Esophagus squamous epithelium (tissue), 5 donors: ENCODE measurements around the gene FAM171A1. TPM values are rescaled to one million over a fixed set of nuclear protein-coding genes. Genes with fewer than 3 reads are reported as not detected.

Source experiments
- DNase-seq: peaks from one replicate; lab custom pipeline; 2025; lab: John Stamatoyannopoulos, UW
- H3K27ac ChIP-seq, 4 donors: fragments of 200-600 bp; sonication (generic); one replicate each; pipeline ENCODE4 v1.5.1; 2016 to 2019; ENCODE audit warnings: mild to moderate bottlenecking in 1 of 4
- H3K27me3 ChIP-seq, 4 donors: fragments of 200-600 bp; sonication (generic); 1 replicate in 3 of 4; 2 replicates in 1 of 4; pipeline versions ENCODE4 v1.5.1 to v1.6.0; 2017 to 2021; ENCODE audit warnings: antibody characterized with exemption in 1 of 4
- H3K36me3 ChIP-seq, 3 donors: fragments of 200-600 bp; sonication (generic); one replicate each; pipeline ENCODE4 v1.5.1; 2016 to 2019
- H3K4me1 ChIP-seq, 3 donors: fragments of 200-600 bp; sonication (generic); one replicate each; pipeline ENCODE4 v1.5.1; 2017 to 2019
- H3K4me3 ChIP-seq, 4 donors: fragments of 200-600 bp; sonication (generic); 1 replicate in 3 of 4; 2 replicates in 1 of 4; pipeline ENCODE4 v1.5.1; 2016 to 2019; ENCODE audit warnings: mild to moderate bottlenecking in 2 of 4, moderate library complexity in 1 of 4
- H3K9me3 ChIP-seq, 3 donors: fragments of 200-600 bp; sonication (generic); one replicate each; pipeline ENCODE4 v1.5.1; 2016 to 2019
- CTCF ChIP-seq, 6 experiments: fragments of 450-650 bp in 4 of 6; fragments of 200-600 bp in 2 of 6; sonication (generic) in 2 of 6; IDR thresholded peaks; one replicate each; pipeline ENCODE4 v1.5.1; 2016 to 2019; ENCODE audit warnings: antibody characterized with exemption in 6 of 6, mild to moderate bottlenecking in 4 of 6, moderate library complexity in 4 of 6
- POLR2A ChIP-seq, 4 donors: fragments of 450-650 bp; IDR thresholded peaks; one replicate each; pipeline ENCODE4 v1.6.1; 2017; ENCODE audit warnings: antibody characterized with exemption in 4 of 4, mild to moderate bottlenecking in 4 of 4, moderate library complexity in 3 of 4
- WGBS, 2 donors: methylation state at CpG; one replicate each; pipeline ENCODE4 v1.1.5; 2018; 5-methylcytosine and 5-hydroxymethylcytosine counted together
- intact Hi-C: fragments of 100-400 bp; cut with DNase I; formaldehyde crosslinking; loops from one replicate; pipeline ENCODE4 v1.15.0; 2022
- total RNA-seq, 4 donors: library from RNA; depleted of rRNA; stranded (reverse); fragments of >200 nt; gene quantifications; one replicate each; pipeline ENCODE4 v1.1.0, GENCODE V29; 2016
- donor health status: DM: yes; HTN: yes; CAD: no.

FAM171A1 gene
- total RNA-seq, 4 donors from 2014 or later = 3.8 to 10.9 (median 5.3) TPM

DNA sequence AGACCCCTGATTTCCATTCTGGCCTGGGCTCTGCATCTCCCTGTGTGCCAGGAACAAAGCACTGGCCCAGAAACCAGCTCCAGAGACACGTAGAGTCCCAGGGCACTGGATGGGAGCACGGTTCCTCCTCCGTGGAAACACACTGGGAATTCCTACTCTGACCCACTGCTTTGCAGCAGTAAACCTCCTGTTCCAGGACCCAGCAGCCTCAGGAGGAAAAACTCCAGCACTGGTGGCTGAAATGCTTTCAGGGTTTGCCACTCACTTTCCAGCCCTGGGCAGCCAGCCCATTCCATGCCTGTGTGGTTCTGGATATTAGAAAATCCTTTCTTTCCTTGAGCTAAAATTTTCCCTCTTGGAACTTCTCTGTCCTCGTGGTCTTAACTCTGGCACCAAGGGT is 58.0 kb downstream of the FAM171A1 start:
- Histone ChIP-seq H3K4me1 (peaks cover 0 to 43% (median 7%) of the 10 kb centered on the region in 3 donors), H3K36me3 (no peaks in the 10 kb centered on the region), H3K27me3 (no peaks in the 10 kb centered on the region), H3K4me3 (no peak overlapping the region), H3K27ac (peak overlapping the region in 3 of 4 donors; percentile 5 to 49 (median 40)), H3K9me3 (no peaks in the 10 kb centered on the region)
- 45 to 50% methylated on average over 1 to 3 of the region's 4 CpGs for WGBS, 2 donors
- intact Hi-C loops = no loop called here
- DNase-seq = no peak
- no peak for TF ChIP-seq CTCF (IDR thresholded peaks at IDR 0.05)
- no peak for TF ChIP-seq POLR2A (IDR thresholded peaks at IDR 0.05)

- intact Hi-C loops = no loop called here
Measured at GRCh38 chr10:15311569-15312280, 59.4 kb downstream of the FAM171A1 start.

DNA sequence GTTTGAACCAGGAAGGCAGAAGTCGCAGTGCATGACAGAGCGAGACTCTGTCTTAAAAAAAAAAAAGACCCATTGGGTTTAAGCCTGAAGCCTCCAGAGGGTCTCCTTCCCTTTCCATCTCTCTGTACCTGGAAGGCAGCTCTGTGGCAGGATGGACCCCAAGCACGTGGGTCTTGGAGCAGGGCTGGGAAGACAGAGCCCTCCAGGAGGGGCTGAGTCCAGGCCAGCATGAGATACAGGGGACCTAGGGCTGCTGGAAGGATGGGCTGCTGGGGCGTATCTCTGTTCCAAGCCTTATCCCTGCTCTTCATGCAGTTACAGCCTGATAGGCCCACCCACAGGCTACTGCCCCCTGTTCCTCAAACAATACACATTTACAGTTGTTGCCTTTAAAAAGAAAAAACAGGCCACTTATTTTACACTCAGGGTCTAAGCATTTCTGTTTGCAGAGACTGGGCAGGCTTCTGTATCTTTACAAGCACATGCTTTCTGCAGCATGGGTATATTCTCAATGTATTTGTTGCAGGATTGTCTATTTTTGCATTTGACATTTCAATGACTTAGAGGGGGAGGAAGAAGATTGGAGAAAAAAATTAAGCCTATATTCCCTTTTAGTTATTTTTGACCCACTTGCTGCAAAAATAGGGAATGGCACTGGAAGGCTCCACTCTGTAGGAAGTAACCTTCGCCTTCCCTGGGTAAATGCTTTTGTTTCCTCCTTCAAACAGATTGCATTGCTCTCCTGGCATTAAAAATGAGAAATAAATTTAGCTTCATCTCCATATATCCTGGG is 60.1 kb downstream of the FAM171A1 start:
- TF ChIP-seq POLR2A (IDR thresholded peaks at IDR 0.05) (no peak), CTCF (IDR thresholded peaks at IDR 0.05) (no peak)
- Histone ChIP-seq H3K9me3 (no peaks in the 10 kb centered on the region), H3K27ac (no peak overlapping the region), H3K4me1 (peaks cover 0 to 43% (median 7%) of the 10 kb centered on the region in 3 donors), H3K36me3 (no peaks in the 10 kb centered on the region), H3K27me3 (no peaks in the 10 kb centered on the region), H3K4me3 (no peak overlapping the region)
- DNase-seq = no peak
- intact Hi-C loops = no loop called here
- 87 to 90% methylated on average over 4 to 5 of the region's 5 CpGs for WGBS, 2 donors

More at GRCh38 chr10:15311569-15312280, 59.4 kb downstream of the FAM171A1 start:
- Histone ChIP-seq H3K4me3 (no peak overlapping the region), H3K9me3 (no peaks in the 10 kb centered on the region), H3K36me3 (no peaks in the 10 kb centered on the region), H3K27me3 (no peaks in the 10 kb centered on the region), H3K4me1 (peaks cover 0 to 43% (median 7%) of the 10 kb centered on the region in 3 donors), H3K27ac (peak overlapping the region in 1 of 4 donors; percentile 26)
- WGBS, 2 donors = 73 to 76% methylated on average over 11 of the region's 12 CpGs
- DNase-seq = no peak
- no peak for TF ChIP-seq POLR2A (IDR thresholded peaks at IDR 0.05)
- no peak for TF ChIP-seq CTCF (IDR thresholded peaks at IDR 0.05)

DNA sequence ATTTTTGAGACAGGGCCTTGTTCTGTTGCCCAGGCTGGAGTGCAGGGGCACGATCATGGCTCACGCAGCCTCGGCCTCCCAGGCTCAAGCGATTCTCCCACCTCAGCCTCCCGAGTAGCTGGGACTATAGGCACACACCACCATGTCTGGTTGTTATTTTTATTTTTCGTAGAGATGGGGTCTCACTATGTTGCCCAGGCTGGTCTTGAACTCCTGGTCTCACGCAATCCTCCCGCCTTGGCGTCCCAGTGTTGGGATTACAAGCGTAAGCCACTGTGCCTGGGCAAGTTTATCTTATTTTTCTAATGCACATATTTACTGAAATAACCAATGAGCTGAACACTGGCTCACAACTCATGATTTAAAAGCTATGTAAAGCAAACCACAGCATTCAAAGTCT is 61.9 kb downstream of the FAM171A1 start:
- no peak for DNase-seq
- no peak overlapping the region for H3K4me3 ChIP-seq
- H3K9me3 ChIP-seq = no peaks in the 10 kb centered on the region
- H3K4me1 ChIP-seq = peaks cover 0 to 41% (median 7%) of the 10 kb centered on the region in 3 donors
- TF ChIP-seq CTCF (IDR thresholded peaks at IDR 0.05) (no peak), POLR2A (IDR thresholded peaks at IDR 0.05) (no peak)
- no peak overlapping the region for H3K27ac ChIP-seq
- intact Hi-C loops = no loop called here
- no peaks in the 10 kb centered on the region for H3K27me3 ChIP-seq
- H3K36me3 ChIP-seq = no peaks in the 10 kb centered on the region
- 92 to 99% methylated on average over 10 of the region's 10 CpGs for WGBS, 2 donors
